Hepatocyte (in vitro differentiated cells): ENCODE measurements around the gene SLC12A5. TPM values are rescaled to one million over a fixed set of nuclear protein-coding genes. Genes with fewer than 3 reads are reported as not detected.
"Not testable (repeated sequence)": the region's sequence is repeated elsewhere in the genome, so short reads cannot be mapped to it uniquely, and the experiment has no call there.

Source experiments
- DNase-seq: peaks from one replicate; pipeline ENCODE4 v3.0.0-alpha.2; 2016; ENCODE audit warnings: low spot score
- H2AFZ ChIP-seq: fragments of 200-600 bp; sonication (generic); 2 replicates; pipeline ENCODE4 v1.6.0; 2016; ENCODE audit warnings: antibody characterized with exemption, mild to moderate bottlenecking
- H3K27ac ChIP-seq: fragments of 200-600 bp; sonication (generic); 2 replicates; pipeline ENCODE4 v1.5.1; 2016; ENCODE audit warnings: mild to moderate bottlenecking
- H3K27me3 ChIP-seq: fragments of 200-600 bp; sonication (generic); 2 replicates; pipeline ENCODE4 v1.6.1; 2016
- H3K36me3 ChIP-seq: fragments of 200-600 bp; sonication (generic); replicated peaks from 2 replicates; pipeline ENCODE4 v1.5.1; 2016; ENCODE audit warnings: low read depth; ENCODE audit not compliant: insufficient read depth
- H3K4me1 ChIP-seq: fragments of 200-600 bp; sonication (generic); 2 replicates; pipeline ENCODE4 v1.5.1; 2016; ENCODE audit warnings: mild to moderate bottlenecking, moderate library complexity; ENCODE audit not compliant: insufficient read depth
- H3K4me2 ChIP-seq: fragments of 200-600 bp; sonication (generic); 2 replicates; pipeline ENCODE4 v1.6.0; 2016
- H3K4me3 ChIP-seq: fragments of 200-600 bp; sonication (generic); 2 replicates; pipeline ENCODE4 v1.5.1; 2016; ENCODE audit warnings: mild to moderate bottlenecking
- H3K79me2 ChIP-seq: fragments of 200-600 bp; sonication (generic); 2 replicates; pipeline ENCODE4 v1.6.0; 2017; ENCODE audit warnings: mild to moderate bottlenecking
- H3K9me2 ChIP-seq: fragments of 200-600 bp; sonication (generic); replicated peaks from 2 replicates; pipeline ENCODE4 v1.6.0; 2017; ENCODE audit warnings: mild to moderate bottlenecking; ENCODE audit not compliant: insufficient read depth
- H3K9me3 ChIP-seq: fragments of 200-600 bp; sonication (generic); 2 replicates; pipeline ENCODE4 v1.5.1; 2016; ENCODE audit warnings: low read depth, mild to moderate bottlenecking
- H4K20me1 ChIP-seq: fragments of 200-600 bp; sonication (generic); 2 replicates; pipeline ENCODE4 v1.6.0; 2016; ENCODE audit warnings: mild to moderate bottlenecking; ENCODE audit not compliant: insufficient read depth, poor library complexity, severe bottlenecking
- EZH2 ChIP-seq: fragments of 200-600 bp; sonication (generic); IDR thresholded peaks from 2 replicates; pipeline ENCODE4 v1.6.1; 2016; ENCODE audit warnings: antibody characterized with exemption, mild to moderate bottlenecking, borderline replicate concordance
- EZH2phosphoT487 ChIP-seq: fragments of 200-600 bp; sonication (generic); IDR thresholded peaks from one replicate; pipeline ENCODE4 v1.6.1; 2018; ENCODE audit warnings: antibody characterized with exemption, mild to moderate bottlenecking, low read depth, moderate library complexity; ENCODE audit not compliant: unreplicated experiment, severe bottlenecking
- WGBS: methylation state at CpG from one replicate; pipeline ENCODE4 v1.1.6; 2016; ENCODE audit warnings: low lambda C conversion rate; ENCODE audit errors: missing lambda C conversion rate; 5-methylcytosine and 5-hydroxymethylcytosine counted together
- polyA plus RNA-seq: library from polyadenylated mRNA; unstranded; fragments of >200 nt; fragmentation: Nextera tagmentation; extraction: Ambion mirVana; gene quantifications from 2 replicates; pipeline ENCODE4 v1.2.1, GENCODE V29; 2016
- total RNA-seq: library from RNA; depleted of rRNA; stranded (reverse); fragments of >200 nt; gene quantifications from 2 replicates; pipeline ENCODE4 v1.2.3, GENCODE V29; 2014
- TF ChIP-seq, protein P1 (sequence below): fragments of 200-600 bp; sonication (generic); IDR thresholded peaks from 2 replicates; pipeline ENCODE4 v1.5.1; 2016; ENCODE audit warnings: antibody characterized with exemption, mild to moderate bottlenecking; ENCODE audit not compliant: poor library complexity

Gene SLC12A5
- total and polyA plus RNA-seq, 2 experiments from 2014 or later = 0.57 to 3.1 TPM

- peaks cover 43% of the 10 kb centered on the region for H3K4me1 ChIP-seq
- peak; percentile 28 for DNase-seq
- no peak for TF ChIP-seq EZH2phosphoT487
- TF ChIP-seq, protein P1, sequence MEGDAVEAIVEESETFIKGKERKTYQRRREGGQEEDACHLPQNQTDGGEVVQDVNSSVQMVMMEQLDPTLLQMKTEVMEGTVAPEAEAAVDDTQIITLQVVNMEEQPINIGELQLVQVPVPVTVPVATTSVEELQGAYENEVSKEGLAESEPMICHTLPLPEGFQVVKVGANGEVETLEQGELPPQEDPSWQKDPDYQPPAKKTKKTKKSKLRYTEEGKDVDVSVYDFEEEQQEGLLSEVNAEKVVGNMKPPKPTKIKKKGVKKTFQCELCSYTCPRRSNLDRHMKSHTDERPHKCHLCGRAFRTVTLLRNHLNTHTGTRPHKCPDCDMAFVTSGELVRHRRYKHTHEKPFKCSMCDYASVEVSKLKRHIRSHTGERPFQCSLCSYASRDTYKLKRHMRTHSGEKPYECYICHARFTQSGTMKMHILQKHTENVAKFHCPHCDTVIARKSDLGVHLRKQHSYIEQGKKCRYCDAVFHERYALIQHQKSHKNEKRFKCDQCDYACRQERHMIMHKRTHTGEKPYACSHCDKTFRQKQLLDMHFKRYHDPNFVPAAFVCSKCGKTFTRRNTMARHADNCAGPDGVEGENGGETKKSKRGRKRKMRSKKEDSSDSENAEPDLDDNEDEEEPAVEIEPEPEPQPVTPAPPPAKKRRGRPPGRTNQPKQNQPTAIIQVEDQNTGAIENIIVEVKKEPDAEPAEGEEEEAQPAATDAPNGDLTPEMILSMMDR = no peak
- no peak for TF ChIP-seq EZH2
- H3K9me3 ChIP-seq = no peaks in the 10 kb centered on the region
- WGBS = 2% methylated on average over 22 of the region's 22 CpGs
- H3K27ac ChIP-seq = peak overlapping the region; percentile 100
- H3K36me3 ChIP-seq = no peaks in the 10 kb centered on the region
- H2AFZ ChIP-seq = peak overlapping the region; percentile 53
- H3K79me2 ChIP-seq = peaks cover 58% of the 10 kb centered on the region
- H3K9me2 ChIP-seq = no peaks in the 10 kb centered on the region
- H3K4me3 ChIP-seq = peak overlapping the region; percentile 93
- H3K4me2 ChIP-seq = peak overlapping the region; percentile 95
- H4K20me1 ChIP-seq = peaks cover 58% of the 10 kb centered on the region
- H3K27me3 ChIP-seq = no peaks in the 10 kb centered on the region
Measured at GRCh38 chr20:46088409-46089166, 59.6 kb downstream of the SLC12A5 start.

DNA sequence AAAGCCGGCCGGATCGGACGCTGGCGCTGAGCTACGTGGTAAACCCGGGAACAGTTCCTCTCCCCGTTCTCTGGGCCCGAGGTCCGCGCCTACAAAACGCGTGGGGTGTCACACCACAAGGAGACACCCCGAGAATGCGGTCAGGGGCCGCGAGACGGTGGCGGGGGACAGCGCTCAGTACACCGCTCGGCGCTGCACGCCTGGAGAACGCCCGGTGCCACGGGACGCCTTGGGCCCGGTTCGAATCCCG lies 60.1 kb downstream of the SLC12A5 start:
- Histone ChIP-seq H3K79me2 (peaks cover 53% of the 10 kb centered on the region), H3K4me2 (peak overlapping the region; percentile 95), H3K9me3 (no peaks in the 10 kb centered on the region), H3K4me1 (peaks cover 43% of the 10 kb centered on the region), H3K27ac (peak overlapping the region; percentile 100), H4K20me1 (peaks cover 53% of the 10 kb centered on the region), H3K27me3 (no peaks in the 10 kb centered on the region), H3K36me3 (no peaks in the 10 kb centered on the region), H3K4me3 (peak overlapping the region; percentile 93), H3K9me2 (no peaks in the 10 kb centered on the region), H2AFZ (peak overlapping the region; percentile 53)
- DNase-seq = peak; percentile 49
- TF ChIP-seq EZH2phosphoT487 (no peak), EZH2 (no peak)
- TF ChIP-seq, protein P1 = no peak
- WGBS = 0% methylated on average over 29 of the region's 31 CpGs

GRCh38 chr20:46089417-46090388 lies 60.7 kb downstream of the SLC12A5 start, which contains the start of gene NCOA5:
Gene NCOA5, minus strand, starts transcription at chr20:46089962. Its CDS starts 10,538 bp downstream, at chr20:46079424.
- Histone ChIP-seq H4K20me1 (peaks cover 47% of the 10 kb centered on the region), H3K4me2 (peak within 1 kb of the TSS; percentile 95), H3K36me3 (no peaks in the 10 kb centered on the region), H3K79me2 (peaks cover 47% of the 10 kb centered on the region), H3K4me1 (peaks cover 37% of the 10 kb centered on the region), H3K4me3 (peak within 1 kb of the TSS; percentile 93), H2AFZ (peak within 1 kb of the TSS; percentile 80), H3K27ac (peak within 1 kb of the TSS; percentile 100), H3K27me3 (no peaks in the 10 kb centered on the region), H3K9me3 (no peaks in the 10 kb centered on the region), H3K9me2 (no peaks in the 10 kb centered on the region)
- WGBS = under 1% methylated on average over 88 of the region's 100 CpGs
- peak; percentile 97 for DNase-seq
- TF ChIP-seq, protein P1 = no peak
- TF ChIP-seq EZH2 (no peak), EZH2phosphoT487 (no peak)

GRCh38 chr20:46091622-46092535 lies 62.9 kb downstream of the SLC12A5 start:
- not testable (repeated sequence) for H3K9me3 ChIP-seq, H3K27me3 ChIP-seq, H3K36me3 ChIP-seq, H3K4me3 ChIP-seq, H3K9me2 ChIP-seq, DNase-seq, H2AFZ ChIP-seq, H3K27ac ChIP-seq
- H4K20me1 ChIP-seq = peaks cover 25% of the 10 kb centered on the region
- WGBS = 55% methylated on average over 41 of the region's 52 CpGs
- H3K4me1 ChIP-seq = peaks cover 15% of the 10 kb centered on the region
- peak overlapping the region; percentile 65 for H3K4me2 ChIP-seq
- peaks cover 25% of the 10 kb centered on the region for H3K79me2 ChIP-seq
